Gastrocnemius medialis (tissue), 4 donors: ENCODE measurements around the gene CCL1.

Experiments used
- POLR2A ChIP-seq, 2 donors: fragments of 450-650 bp; IDR thresholded peaks; one replicate each; pipeline ENCODE4 v1.6.1; 2017; ENCODE audit warnings: antibody characterized with exemption in 2 of 2, mild to moderate bottlenecking in 2 of 2, moderate library complexity in 2 of 2
- TF ChIP-seq, protein P1 (sequence below), 5 experiments: fragments of 450-650 bp in 3 of 5; fragments of 200-600 bp in 2 of 5; sonication (generic) in 2 of 5; IDR thresholded peaks in 4 of 5; conservative IDR thresholded peaks in 1 of 5; 1 replicate in 4 of 5; 2 replicates in 1 of 5; pipeline ENCODE4 v1.5.1; 2016 to 2019; ENCODE audit warnings: antibody characterized with exemption in 5 of 5, mild to moderate bottlenecking in 3 of 5, moderate library complexity in 3 of 5

DNA sequence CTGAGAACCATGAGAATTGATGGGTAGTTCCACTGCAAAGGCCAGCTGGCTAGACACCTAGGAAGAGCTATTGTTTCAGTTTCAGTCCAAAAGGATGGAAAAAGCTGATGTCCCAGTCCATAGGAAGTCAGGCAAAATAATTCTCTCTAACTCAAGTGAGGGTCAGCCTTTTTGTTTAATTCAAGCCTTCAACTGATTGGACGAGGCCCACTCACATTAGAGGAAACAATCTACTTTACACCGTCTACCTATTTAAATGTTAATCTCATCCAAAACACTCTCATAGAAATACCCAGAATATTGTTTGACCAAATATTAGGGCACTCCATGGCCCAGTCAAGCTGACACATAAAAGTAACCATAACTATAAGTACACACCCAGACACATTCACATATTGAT is 21.1 kb downstream of the CCL1 start:
- TF ChIP-seq, protein P1, sequence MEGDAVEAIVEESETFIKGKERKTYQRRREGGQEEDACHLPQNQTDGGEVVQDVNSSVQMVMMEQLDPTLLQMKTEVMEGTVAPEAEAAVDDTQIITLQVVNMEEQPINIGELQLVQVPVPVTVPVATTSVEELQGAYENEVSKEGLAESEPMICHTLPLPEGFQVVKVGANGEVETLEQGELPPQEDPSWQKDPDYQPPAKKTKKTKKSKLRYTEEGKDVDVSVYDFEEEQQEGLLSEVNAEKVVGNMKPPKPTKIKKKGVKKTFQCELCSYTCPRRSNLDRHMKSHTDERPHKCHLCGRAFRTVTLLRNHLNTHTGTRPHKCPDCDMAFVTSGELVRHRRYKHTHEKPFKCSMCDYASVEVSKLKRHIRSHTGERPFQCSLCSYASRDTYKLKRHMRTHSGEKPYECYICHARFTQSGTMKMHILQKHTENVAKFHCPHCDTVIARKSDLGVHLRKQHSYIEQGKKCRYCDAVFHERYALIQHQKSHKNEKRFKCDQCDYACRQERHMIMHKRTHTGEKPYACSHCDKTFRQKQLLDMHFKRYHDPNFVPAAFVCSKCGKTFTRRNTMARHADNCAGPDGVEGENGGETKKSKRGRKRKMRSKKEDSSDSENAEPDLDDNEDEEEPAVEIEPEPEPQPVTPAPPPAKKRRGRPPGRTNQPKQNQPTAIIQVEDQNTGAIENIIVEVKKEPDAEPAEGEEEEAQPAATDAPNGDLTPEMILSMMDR (IDR thresholded peaks at IDR 0.05 in 4 of 5, conservative IDR thresholded peaks at IDR 0.05 in 1 of 5): no peak
- TF ChIP-seq POLR2A (IDR thresholded peaks at IDR 0.05): no peak
